CD14-positive monocyte (primary cell): ENCODE data around the gene SULF2. TPM values are rescaled to one million over a fixed set of nuclear protein-coding genes. Genes with fewer than 3 reads are reported as not detected.

Source experiments
- DNase-seq, 3 donors: peaks; one replicate each; pipeline ENCODE4 v3.0.0-alpha.2; 2011 to 2022
- H2AFZ ChIP-seq: 2 replicates; pipeline ENCODE4 v1.6.0; 2012; ENCODE audit warnings: mild to moderate bottlenecking, low read depth, low read length, inconsistent platforms; ENCODE audit not compliant: insufficient read depth, poor library complexity, severe bottlenecking
- H3K27ac ChIP-seq, 2 donors: 1 replicate in 1 of 2; 2 replicates in 1 of 2; pipeline ENCODE4 v1.5.1; 2012 to 2013; ENCODE audit warnings: low read length in 2 of 2, control low read depth in 1 of 2, inconsistent platforms in 1 of 2, low read depth in 1 of 2, mild to moderate bottlenecking in 1 of 2
- H3K27me3 ChIP-seq, 2 donors: one replicate each; pipeline versions ENCODE4 v1.6.0 to v1.6.1; 2011 to 2013; ENCODE audit warnings: low read length in 2 of 2; ENCODE audit not compliant: control insufficient read depth in 2 of 2, insufficient read depth in 2 of 2
- H3K36me3 ChIP-seq, 2 donors: replicated peaks in 1 of 2; 1 replicate in 1 of 2; 2 replicates in 1 of 2; pipeline versions ENCODE4 v1.5.1 to v1.6.1; 2012 to 2013; ENCODE audit warnings: low read length in 2 of 2, control low read depth in 1 of 2, inconsistent platforms in 1 of 2, mild to moderate bottlenecking in 1 of 2; ENCODE audit not compliant: insufficient read depth in 2 of 2, control insufficient read depth in 1 of 2
- H3K4me1 ChIP-seq, 2 donors: 1 replicate in 1 of 2; 2 replicates in 1 of 2; pipeline versions ENCODE4 v1.5.1 to v1.6.1; 2012 to 2013; ENCODE audit warnings: low read length in 2 of 2, control low read depth in 1 of 2, inconsistent platforms in 1 of 2, mild to moderate bottlenecking in 1 of 2, moderate library complexity in 1 of 2; ENCODE audit not compliant: insufficient read depth in 2 of 2, control insufficient read depth in 1 of 2
- H3K4me2 ChIP-seq: replicated peaks from 2 replicates; pipeline ENCODE3; 2012; ENCODE audit warnings: low read length, moderate library complexity, mild to moderate bottlenecking; ENCODE audit not compliant: poor library complexity, severe bottlenecking; ENCODE audit errors: extremely low read depth
- H3K4me3 ChIP-seq, 3 experiments: fragments of 200-600 bp in 1 of 3; sonication (generic) in 1 of 3; replicated peaks in 1 of 3; 1 replicate in 2 of 3; 2 replicates in 1 of 3; pipeline ENCODE4 v1.5.1; 2011 to 2013; ENCODE audit warnings: low read length in 3 of 3, mild to moderate bottlenecking in 3 of 3, control low read depth in 2 of 3, low read depth in 2 of 3, inconsistent platforms in 1 of 3, moderate library complexity in 1 of 3
- H3K79me2 ChIP-seq: 2 replicates; pipeline ENCODE4 v1.6.0; 2012; ENCODE audit warnings: mild to moderate bottlenecking, control low read depth, inconsistent platforms, low read length, moderate library complexity; ENCODE audit not compliant: insufficient read depth
- H3K9ac ChIP-seq: 2 replicates; pipeline ENCODE4 v1.6.0; 2017; ENCODE audit warnings: low read length, mild to moderate bottlenecking; ENCODE audit not compliant: insufficient read depth, poor library complexity, severe bottlenecking
- H3K9me3 ChIP-seq, 2 donors: replicated peaks in 1 of 2; 1 replicate in 1 of 2; 2 replicates in 1 of 2; pipeline versions ENCODE4 v1.5.1 to v1.6.1; 2012 to 2013; ENCODE audit warnings: low read length in 2 of 2, control low read depth in 1 of 2; ENCODE audit not compliant: control insufficient read depth in 1 of 2, insufficient read depth in 1 of 2
- H4K20me1 ChIP-seq: 2 replicates; pipeline ENCODE4 v1.6.0; 2012; ENCODE audit warnings: mild to moderate bottlenecking, low read length, control low read depth, moderate library complexity; ENCODE audit not compliant: insufficient read depth
- H3K27ac Mint-ChIP-seq, 7 donors: one replicate each; pipeline ENCODE4 v1.8.0; 2020; ENCODE audit warnings: mild to moderate bottlenecking in 7 of 7, mixed read lengths in 7 of 7, moderate library complexity in 6 of 7, inconsistent platforms in 2 of 7
- H3K27me3 Mint-ChIP-seq, 3 donors: one replicate each; pipeline ENCODE4 v1.8.0; 2021 to 2022; ENCODE audit warnings: low read depth in 3 of 3, mild to moderate bottlenecking in 3 of 3, mixed read lengths in 3 of 3, moderate library complexity in 3 of 3, inconsistent platforms in 1 of 3
- H3K36me3 Mint-ChIP-seq, 2 donors: one replicate each; pipeline ENCODE4 v1.8.0; 2020; ENCODE audit warnings: mixed read lengths in 2 of 2, inconsistent platforms in 1 of 2, mild to moderate bottlenecking in 1 of 2
- H3K4me1 Mint-ChIP-seq: one replicate; pipeline ENCODE4 v1.8.0; 2020; ENCODE audit warnings: mild to moderate bottlenecking, mixed read lengths
- H3K4me3 Mint-ChIP-seq, 2 donors: one replicate each; pipeline ENCODE4 v1.8.0; 2020; ENCODE audit warnings: mild to moderate bottlenecking in 2 of 2, mixed read lengths in 2 of 2, moderate library complexity in 1 of 2
- H3K9me3 Mint-ChIP-seq, 7 donors: one replicate each; pipeline ENCODE4 v1.8.0; 2020 to 2022; ENCODE audit warnings: mixed read lengths in 7 of 7, mild to moderate bottlenecking in 6 of 7, moderate library complexity in 6 of 7, inconsistent platforms in 2 of 7
- WGBS: methylation state at CpG from one replicate; pipeline ENCODE4 v1.1.5; 2013; ENCODE audit warnings: missing lambda C conversion rate; ENCODE audit not compliant: insufficient coverage; 5-methylcytosine and 5-hydroxymethylcytosine counted together
- intact Hi-C, 2 donors: fragments of 100-400 bp; cut with micrococcal nuclease; formaldehyde crosslinking; loops; one replicate each; pipeline versions ENCODE4 v1.15.0 to v1.15.1; 2023
- polyA plus RNA-seq, 3 donors: library from polyadenylated mRNA; depleted of rRNA in 1 of 3; unstranded in 2 of 3; stranded (reverse) in 1 of 3; fragments of 300-500 nt in 2 of 3; fragments of >200 nt in 1 of 3; fragmentation: Illumina TruSeq in 2 of 3; gene quantifications; 1 replicate in 2 of 3; 2 replicates in 1 of 3; pipeline ENCODE4 v1.2.3, GENCODE V29; 2012 to 2021
- TF ChIP-seq, protein P1 (sequence below): fragments of 200-600 bp; IDR thresholded peaks from one replicate; pipeline ENCODE4 v1.8.0; 2022; ENCODE audit warnings: antibody characterized with exemption, mild to moderate bottlenecking

SULF2 gene
- polyA plus RNA-seq, 3 donors: 60.3 to 156 (median 75.5) TPM

GRCh38 chr20:47734870-47735269, 50.4 kb downstream of the SULF2 start:
- intact Hi-C loops: no loop called here
- WGBS: no CpG with 5 or more reads among the region's 2 CpGs
- Histone ChIP-seq H3K79me2 (peaks cover 75% of the 10 kb centered on the region), H3K4me1 (peaks cover 65 to 88% of the 10 kb centered on the region in 2 donors), H3K9me3 (no peaks in the 10 kb centered on the region), H3K27ac (peak overlapping the region; percentile 78 to 91), H3K4me3 (peak overlapping the region in 1 of 3 experiments; percentile 3), H3K27me3 (no peaks in the 10 kb centered on the region), H2AFZ (no peak overlapping the region), H4K20me1 (no peaks in the 10 kb centered on the region), H3K9ac (no peak overlapping the region), H3K36me3 (peaks cover 31 to 82% of the 10 kb centered on the region in 2 donors), H3K4me2 (peak overlapping the region; percentile 27)
- peaks cover 89 to 95% of the 10 kb centered on the region in 2 donors for H3K36me3 Mint-ChIP-seq
- peak overlapping the region; percentile 89 to 98 (median 96) for H3K27ac Mint-ChIP-seq
- no peaks in the 10 kb centered on the region for H3K27me3 Mint-ChIP-seq
- no peak overlapping the region for H3K4me3 Mint-ChIP-seq
- TF ChIP-seq, protein P1, sequence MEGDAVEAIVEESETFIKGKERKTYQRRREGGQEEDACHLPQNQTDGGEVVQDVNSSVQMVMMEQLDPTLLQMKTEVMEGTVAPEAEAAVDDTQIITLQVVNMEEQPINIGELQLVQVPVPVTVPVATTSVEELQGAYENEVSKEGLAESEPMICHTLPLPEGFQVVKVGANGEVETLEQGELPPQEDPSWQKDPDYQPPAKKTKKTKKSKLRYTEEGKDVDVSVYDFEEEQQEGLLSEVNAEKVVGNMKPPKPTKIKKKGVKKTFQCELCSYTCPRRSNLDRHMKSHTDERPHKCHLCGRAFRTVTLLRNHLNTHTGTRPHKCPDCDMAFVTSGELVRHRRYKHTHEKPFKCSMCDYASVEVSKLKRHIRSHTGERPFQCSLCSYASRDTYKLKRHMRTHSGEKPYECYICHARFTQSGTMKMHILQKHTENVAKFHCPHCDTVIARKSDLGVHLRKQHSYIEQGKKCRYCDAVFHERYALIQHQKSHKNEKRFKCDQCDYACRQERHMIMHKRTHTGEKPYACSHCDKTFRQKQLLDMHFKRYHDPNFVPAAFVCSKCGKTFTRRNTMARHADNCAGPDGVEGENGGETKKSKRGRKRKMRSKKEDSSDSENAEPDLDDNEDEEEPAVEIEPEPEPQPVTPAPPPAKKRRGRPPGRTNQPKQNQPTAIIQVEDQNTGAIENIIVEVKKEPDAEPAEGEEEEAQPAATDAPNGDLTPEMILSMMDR: no peak
- peaks cover 0 to 8% (median 2%) of the 10 kb centered on the region in 7 donors for H3K9me3 Mint-ChIP-seq
- H3K4me1 Mint-ChIP-seq: peaks cover 79% of the 10 kb centered on the region
- no peak for DNase-seq

GRCh38 chr20:47733892-47734291, 51.4 kb downstream of the SULF2 start:
- Histone ChIP-seq H3K9ac (no peak overlapping the region), H2AFZ (no peak overlapping the region), H3K36me3 (peaks cover 31 to 78% of the 10 kb centered on the region in 2 donors), H3K9me3 (no peaks in the 10 kb centered on the region), H3K4me1 (peaks cover 65 to 88% of the 10 kb centered on the region in 2 donors), H3K4me3 (no peak overlapping the region), H3K4me2 (no peak overlapping the region), H4K20me1 (no peaks in the 10 kb centered on the region), H3K27ac (peak overlapping the region in 1 of 2 donors; percentile 91), H3K27me3 (no peaks in the 10 kb centered on the region), H3K79me2 (peaks cover 75% of the 10 kb centered on the region)
- H3K27ac Mint-ChIP-seq: peak overlapping the region in 3 of 7 donors; percentile 6 to 60 (median 54)
- no peaks in the 10 kb centered on the region for H3K27me3 Mint-ChIP-seq
- WGBS: no CpG with 5 or more reads among the region's 4 CpGs
- H3K9me3 Mint-ChIP-seq: peaks cover 0 to 8% (median 0%) of the 10 kb centered on the region in 7 donors
- H3K4me1 Mint-ChIP-seq: peaks cover 79% of the 10 kb centered on the region
- TF ChIP-seq, protein P1: no peak
- H3K36me3 Mint-ChIP-seq: peaks cover 89 to 95% of the 10 kb centered on the region in 2 donors
- no peak for DNase-seq
- H3K4me3 Mint-ChIP-seq: no peak overlapping the region
- intact Hi-C loops: no loop called here
